Panc1 (cell line): ENCODE measurements around the gene GXYLT1. TPM values are rescaled to one million over a fixed set of nuclear protein-coding genes. Genes with fewer than 3 reads are reported as not detected.

Experiments used
- ATAC-seq: fragments of 200-7000 bp; cut with Tn5 transposase; 2 replicates; pipeline ENCODE4 v1.9.1; 2020; ENCODE audit warnings: mild to moderate bottlenecking, moderate library complexity
- BruUV-seq: library from RNA; stranded (reverse); fragments of 400-500 nt; replicated peaks from 2 replicates; lab custom pipeline; 2021; lab: Mats Ljungman, UMichigan
- CTCF ChIA-PET: fragments of 300-600 bp; sonication (Branson Sonifier 250); formaldehyde crosslinking; loops from one replicate; lab custom pipeline; 2022; ENCODE audit warnings: antibody characterized with exemption; lab: Charles Lee
- POLR2A ChIA-PET: fragments of 300-600 bp; sonication (Branson Sonifier 250); formaldehyde crosslinking; loops from one replicate; lab custom pipeline; 2022; ENCODE audit warnings: antibody characterized with exemption; lab: Charles Lee
- DNase-seq: peaks from one replicate; pipeline ENCODE4 v3.0.0-alpha.2; 2010; ENCODE audit warnings: low read depth, low spot score
- H3K27ac ChIP-seq: 2 replicates; pipeline ENCODE4 v1.5.1; 2011; ENCODE audit warnings: mild to moderate bottlenecking, low read length, inconsistent platforms
- H3K27me3 ChIP-seq: fragments of 200-500 bp; sonication (Bioruptor generic); 2 replicates; pipeline ENCODE4 v1.6.0; 2014; ENCODE audit warnings: low read length, inconsistent platforms; ENCODE audit not compliant: control insufficient read depth, insufficient read depth
- H3K36me3 ChIP-seq: fragments of 200-500 bp; sonication (Bioruptor generic); 2 replicates; pipeline ENCODE4 v1.5.1; 2014; ENCODE audit warnings: inconsistent platforms, mild to moderate bottlenecking, low read length, moderate library complexity; ENCODE audit not compliant: control insufficient read depth, insufficient read depth
- H3K4me1 ChIP-seq: 2 replicates; pipeline ENCODE4 v1.5.1; 2011; ENCODE audit warnings: inconsistent platforms, mild to moderate bottlenecking, low read length, moderate library complexity; ENCODE audit not compliant: control insufficient read depth, insufficient read depth
- H3K4me3 ChIP-seq, 2 experiments: 2 replicates each; pipeline ENCODE4 v1.5.1; 2011 to 2012; ENCODE audit warnings: low read depth in 2 of 2, low read length in 2 of 2, mild to moderate bottlenecking in 2 of 2, inconsistent platforms in 1 of 2, moderate library complexity in 1 of 2
- H3K9me3 ChIP-seq: fragments of 200-500 bp; sonication (Bioruptor generic); 2 replicates; pipeline ENCODE4 v1.5.1; 2014; ENCODE audit warnings: low read depth, mild to moderate bottlenecking, inconsistent platforms, low read length, moderate library complexity; ENCODE audit not compliant: control insufficient read depth, insufficient read depth
- CTCF ChIP-seq: fragments of 450-650 bp; IDR thresholded peaks from 2 replicates; pipeline ENCODE4 v1.5.1; 2017; ENCODE audit warnings: mild to moderate bottlenecking
- POLR2AphosphoS5 ChIP-seq: IDR thresholded peaks from 2 replicates; pipeline ENCODE4 v1.6.1; 2012; ENCODE audit warnings: mild to moderate bottlenecking, low read depth, low read length, moderate library complexity
- REST ChIP-seq, 2 experiments: IDR thresholded peaks; 2 replicates each; pipeline ENCODE4 v1.6.1; 2011 to 2012; ENCODE audit warnings: low read depth in 2 of 2, control low read depth in 1 of 2, low read length in 1 of 2, mild to moderate bottlenecking in 1 of 2, moderate library complexity in 1 of 2; ENCODE audit not compliant: insufficient read depth in 1 of 2
- SIN3A ChIP-seq: IDR thresholded peaks from 2 replicates; pipeline ENCODE4 v1.6.1; 2012; ENCODE audit warnings: low read depth, mild to moderate bottlenecking, low read length, moderate library complexity, borderline replicate concordance; ENCODE audit not compliant: insufficient read depth
- TCF7L2 ChIP-seq: IDR thresholded peaks from 2 replicates; pipeline ENCODE4 v1.6.1; 2011; ENCODE audit warnings: mild to moderate bottlenecking, low read depth, low read length, inconsistent platforms
- in situ Hi-C: cut with HindIII; loops from 2 replicates; pipeline ENCODE4 v1.10.0; 2016; ENCODE audit warnings: low sequenced_read_pairs, low pct_unique_long_range_greater_than_20kb
- intact Hi-C: fragments of 100-400 bp; cut with micrococcal nuclease; formaldehyde crosslinking; loops from one replicate; pipeline ENCODE4 v1.10.0; 2022; ENCODE audit not compliant: unreplicated experiment
- total RNA-seq: library from RNA; stranded (reverse); gene quantifications from one replicate; pipeline ENCODE4 v1.2.1, GENCODE V29; 2021; ENCODE audit not compliant: unreplicated experiment

GXYLT1 gene
- total RNA-seq, 1 experiment from 2014 or later = 17.4 TPM

GRCh38 chr12:42128327-42128726 is 16.3 kb downstream of the GXYLT1 start:
- BruUV-seq = no TSS peak
- Histone ChIP-seq H3K36me3 (no peaks in the 10 kb centered on the region), H3K4me1 (peaks cover 10% of the 10 kb centered on the region; the same call in 1 of the 2 replicates), H3K9me3 (no peaks in the 10 kb centered on the region), H3K4me3 (no peak overlapping the region), H3K27me3 (no peaks in the 10 kb centered on the region), H3K27ac (no peak overlapping the region)
- DNase-seq (no peak), ATAC-seq (no peak)
- in situ Hi-C loops (no loop called here), intact Hi-C loops (loop anchor here (5.0 kb wide), 1 partner anchor 204 kb away; no protein-coding TSS in a partner anchor)
- TF ChIP-seq CTCF = no peak
- TF ChIP-seq SIN3A = no peak
- no peak for TF ChIP-seq POLR2AphosphoS5
- TF ChIP-seq TCF7L2 = no peak
- TF ChIP-seq REST (IDR thresholded peaks at IDR 0.05; ENCODE audit: insufficient read depth in 1 of 2, low read depth in 2 of 2, low read length in 1 of 2) = no peak
- POLR2A ChIA-PET = no interaction called here
- CTCF ChIA-PET = no interaction called here

- Histone ChIP-seq H3K36me3 (no peaks in the 10 kb centered on the region), H3K27ac (no peak overlapping the region), H3K4me3 (no peak overlapping the region), H3K4me1 (peaks cover 10% of the 10 kb centered on the region; the same call in 1 of the 2 replicates), H3K27me3 (no peaks in the 10 kb centered on the region), H3K9me3 (no peaks in the 10 kb centered on the region)
- DNase-seq = no peak
- no peak for TF ChIP-seq POLR2AphosphoS5
- no peak for TF ChIP-seq REST (IDR thresholded peaks at IDR 0.05; ENCODE audit: insufficient read depth in 1 of 2, low read depth in 2 of 2, low read length in 1 of 2)
- no peak for TF ChIP-seq TCF7L2
- no peak for TF ChIP-seq SIN3A
- TF ChIP-seq CTCF = no peak
- ChIA-PET CTCF (no interaction called here), POLR2A (no interaction called here)
- intact Hi-C loops = loop anchor here (5.0 kb wide), 1 partner anchor 205 kb away; no protein-coding TSS in a partner anchor
- in situ Hi-C loops = no loop called here
- ATAC-seq = no peak
- BruUV-seq = no TSS peak
Observed at GRCh38 chr12:42126963-42127362, 17.7 kb downstream of the GXYLT1 start.
